Activated CD8-positive, alpha-beta memory T cell treated with anti-CD3 and anti-CD28 coated beads, Interleukin-2, amount 50 U/mL, for 4 hours (primary cell): ENCODE results near the gene HID1.

ENCODE experiments used
- DNase-seq: peaks from one replicate; pipeline ENCODE4 v3.0.0-alpha.2; 2020

Gene HID1

GRCh38 chr17:74964988-74965622 lies 7.5 kb downstream of the HID1 start:
- DNase-seq = no peak

GRCh38 chr17:74964246-74964761 lies 8.3 kb downstream of the HID1 start:
- no peak for DNase-seq

GRCh38 chr17:74963656-74964055 lies 8.9 kb downstream of the HID1 start:
- DNase-seq = no peak

GRCh38 chr17:74962622-74963394 lies 9.8 kb downstream of the HID1 start:
- DNase-seq = no peak

GRCh38 chr17:74961657-74962350 lies 10.8 kb downstream of the HID1 start:
- DNase-seq = peak; percentile 87

GRCh38 chr17:74960570-74961342 lies 11.8 kb downstream of the HID1 start:
- peak; percentile 39 for DNase-seq

GRCh38 chr17:74959826-74960515 lies 12.6 kb downstream of the HID1 start:
- DNase-seq = no peak

- DNase-seq = peak; percentile 85
Measured at GRCh38 chr17:74957935-74958740, 14.4 kb downstream of the HID1 start.

GRCh38 chr17:74956093-74956492 lies 16.5 kb downstream of the HID1 start:
- DNase-seq = no peak

- DNase-seq = no peak
Measured at GRCh38 chr17:74954665-74955421, 17.7 kb downstream of the HID1 start.

- DNase-seq = no peak
Measured at GRCh38 chr17:74954115-74954514, 18.4 kb downstream of the HID1 start.

- DNase-seq = no peak
Measured at GRCh38 chr17:74953134-74953687, 19.3 kb downstream of the HID1 start.

- no peak for DNase-seq
Measured at GRCh38 chr17:74952431-74953133, 20.0 kb downstream of the HID1 start.

GRCh38 chr17:74951680-74952421 lies 20.7 kb downstream of the HID1 start:
- DNase-seq = no peak

- no peak for DNase-seq
Measured at GRCh38 chr17:74951065-74951464, 21.5 kb downstream of the HID1 start.

- DNase-seq = no peak
Measured at GRCh38 chr17:74950207-74950606, 22.4 kb downstream of the HID1 start.

GRCh38 chr17:74949455-74950115 lies 23.0 kb downstream of the HID1 start:
- DNase-seq = no peak

- no peak for DNase-seq
Measured at GRCh38 chr17:74947041-74947754, 25.4 kb downstream of the HID1 start.
